Progenitor cell of endocrine pancreas (in vitro differentiated cells): ENCODE measurements around the gene DNM3. TPM values are rescaled to one million over a fixed set of nuclear protein-coding genes. Genes with fewer than 3 reads are reported as not detected.

Experiments
- DNase-seq: peaks from one replicate; pipeline ENCODE4 v3.0.0; 2021; ENCODE audit warnings: low spot score; ENCODE audit not compliant: unreplicated experiment
- H3K27ac Mint-ChIP-seq: 2 replicates; pipeline ENCODE4 v1.8.0; 2021; ENCODE audit warnings: mild to moderate bottlenecking, moderate library complexity, mixed read lengths
- H3K27me3 Mint-ChIP-seq: 2 replicates; pipeline ENCODE4 v1.8.0; 2021; ENCODE audit warnings: mixed read lengths
- H3K36me3 Mint-ChIP-seq: 2 replicates; pipeline ENCODE4 v1.8.0; 2022; ENCODE audit warnings: mixed read lengths; ENCODE audit not compliant: insufficient read depth
- H3K4me1 Mint-ChIP-seq: 2 replicates; pipeline ENCODE4 v1.8.0; 2021; ENCODE audit warnings: low read depth, mixed read lengths
- H3K4me3 Mint-ChIP-seq: 2 replicates; pipeline ENCODE4 v1.8.0; 2021; ENCODE audit warnings: low read depth, mild to moderate bottlenecking, moderate library complexity, mixed read lengths
- H3K9me3 Mint-ChIP-seq: 2 replicates; pipeline ENCODE4 v1.8.0; 2021; ENCODE audit warnings: low read depth, mixed read lengths
- total RNA-seq: library from RNA; stranded (reverse); gene quantifications from 2 replicates; pipeline ENCODE4 v1.2.1, GENCODE V29; 2021
- TF ChIP-seq, protein P1 (sequence below): fragments of 200-600 bp; sonication (generic); IDR thresholded peaks from one replicate; pipeline ENCODE4 v1.5.0; 2021; ENCODE audit warnings: antibody characterized with exemption, mild to moderate bottlenecking; ENCODE audit not compliant: unreplicated experiment

Gene DNM3
- total RNA-seq, 1 donor from 2014 or later: 0.48 TPM

GRCh38 chr1:172219966-172220365, 378.7 kb downstream of the DNM3 start:
- Mint-ChIP-seq H3K9me3 (peaks cover 5% of the 10 kb centered on the region), H3K27ac (no peak overlapping the region), H3K36me3 (no peaks in the 10 kb centered on the region), H3K4me3 (no peak overlapping the region), H3K4me1 (peaks cover 16% of the 10 kb centered on the region), H3K27me3 (no peaks in the 10 kb centered on the region)
- TF ChIP-seq, protein P1, sequence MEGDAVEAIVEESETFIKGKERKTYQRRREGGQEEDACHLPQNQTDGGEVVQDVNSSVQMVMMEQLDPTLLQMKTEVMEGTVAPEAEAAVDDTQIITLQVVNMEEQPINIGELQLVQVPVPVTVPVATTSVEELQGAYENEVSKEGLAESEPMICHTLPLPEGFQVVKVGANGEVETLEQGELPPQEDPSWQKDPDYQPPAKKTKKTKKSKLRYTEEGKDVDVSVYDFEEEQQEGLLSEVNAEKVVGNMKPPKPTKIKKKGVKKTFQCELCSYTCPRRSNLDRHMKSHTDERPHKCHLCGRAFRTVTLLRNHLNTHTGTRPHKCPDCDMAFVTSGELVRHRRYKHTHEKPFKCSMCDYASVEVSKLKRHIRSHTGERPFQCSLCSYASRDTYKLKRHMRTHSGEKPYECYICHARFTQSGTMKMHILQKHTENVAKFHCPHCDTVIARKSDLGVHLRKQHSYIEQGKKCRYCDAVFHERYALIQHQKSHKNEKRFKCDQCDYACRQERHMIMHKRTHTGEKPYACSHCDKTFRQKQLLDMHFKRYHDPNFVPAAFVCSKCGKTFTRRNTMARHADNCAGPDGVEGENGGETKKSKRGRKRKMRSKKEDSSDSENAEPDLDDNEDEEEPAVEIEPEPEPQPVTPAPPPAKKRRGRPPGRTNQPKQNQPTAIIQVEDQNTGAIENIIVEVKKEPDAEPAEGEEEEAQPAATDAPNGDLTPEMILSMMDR: no peak
- no peak for DNase-seq

GRCh38 chr1:172220376-172220775, 379.1 kb downstream of the DNM3 start:
- Mint-ChIP-seq H3K4me3 (no peak overlapping the region), H3K9me3 (peaks cover 5% of the 10 kb centered on the region), H3K36me3 (no peaks in the 10 kb centered on the region), H3K27me3 (no peaks in the 10 kb centered on the region), H3K27ac (peak overlapping the region; percentile 20), H3K4me1 (peaks cover 16% of the 10 kb centered on the region)
- no peak for DNase-seq
- TF ChIP-seq, protein P1: no peak

DNA sequence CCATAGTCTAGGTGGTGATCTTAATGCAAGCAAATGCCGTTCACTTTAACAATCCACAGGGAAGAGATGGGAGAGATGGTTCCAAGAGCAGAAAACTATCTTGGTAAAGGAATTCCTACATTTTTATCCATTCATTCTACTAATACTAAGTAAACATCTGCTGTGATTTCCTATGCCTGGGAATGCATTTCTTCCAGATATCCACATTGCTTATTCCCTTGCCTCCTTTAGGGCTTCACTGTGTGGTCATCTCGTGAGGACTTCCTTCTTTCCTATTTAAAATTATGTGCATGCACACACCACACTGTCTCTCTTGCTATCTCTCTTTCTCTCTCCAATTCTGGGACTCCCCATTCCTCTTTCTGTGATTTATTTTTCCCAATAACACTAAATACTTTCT, 380.1 kb downstream of the DNM3 start:
- no peaks in the 10 kb centered on the region for H3K27me3 Mint-ChIP-seq

DNA sequence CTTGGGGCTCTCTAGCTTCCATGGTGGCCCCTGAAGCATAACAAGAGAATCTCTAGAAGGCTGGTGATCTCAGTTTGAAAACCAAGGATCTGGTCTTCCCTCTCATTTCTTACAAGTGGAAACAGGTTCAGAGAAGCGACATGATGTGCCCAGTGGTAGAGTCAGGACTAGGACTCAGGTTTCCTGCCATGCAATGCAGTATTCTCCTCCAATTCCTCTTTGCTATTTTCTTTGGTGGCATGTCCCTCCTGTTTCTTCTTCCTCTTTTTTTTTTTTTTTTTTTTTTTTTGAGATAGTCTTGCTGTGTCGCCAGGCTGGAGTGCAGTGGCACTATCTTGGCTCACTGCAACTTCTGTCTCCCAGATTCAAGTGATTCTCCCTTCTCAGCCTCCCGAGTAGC, 383.6 kb downstream of the DNM3 start:
- no peak overlapping the region for H3K27ac Mint-ChIP-seq
- no peaks in the 10 kb centered on the region for H3K36me3 Mint-ChIP-seq
- peaks cover 6% of the 10 kb centered on the region for H3K4me1 Mint-ChIP-seq
- no peak overlapping the region for H3K4me3 Mint-ChIP-seq
- peaks cover 5% of the 10 kb centered on the region for H3K9me3 Mint-ChIP-seq
- DNase-seq: no peak
- TF ChIP-seq, protein P1: no peak
- no peaks in the 10 kb centered on the region for H3K27me3 Mint-ChIP-seq

More for the DNA sequence above, 380.1 kb downstream of the DNM3 start:
- H3K36me3 Mint-ChIP-seq: no peaks in the 10 kb centered on the region
- DNase-seq: no peak
- peaks cover 5% of the 10 kb centered on the region for H3K9me3 Mint-ChIP-seq
- no peak overlapping the region for H3K27ac Mint-ChIP-seq
- TF ChIP-seq, protein P1: no peak
- H3K4me3 Mint-ChIP-seq: no peak overlapping the region
- peaks cover 11% of the 10 kb centered on the region for H3K4me1 Mint-ChIP-seq

DNA sequence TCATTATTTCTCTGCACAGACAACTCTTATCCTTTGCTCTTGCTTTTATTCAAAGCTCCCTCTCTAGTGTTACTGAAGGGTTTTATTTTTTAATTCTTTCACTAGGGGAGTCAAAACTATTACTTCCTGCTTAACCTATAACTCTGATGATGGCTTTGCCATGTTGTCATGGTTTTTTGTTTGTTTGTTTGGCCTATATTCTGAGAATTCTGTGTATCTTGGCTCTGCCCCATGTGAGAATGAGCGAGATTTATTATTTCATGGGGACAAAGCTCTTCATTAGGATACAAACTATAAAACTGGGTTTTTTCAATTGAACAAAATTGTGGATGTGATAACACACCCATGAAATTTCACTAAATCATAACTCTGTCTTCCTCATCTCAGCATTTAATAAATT, 388.6 kb downstream of the DNM3 start:
- Mint-ChIP-seq H3K4me3 (no peak overlapping the region), H3K9me3 (peaks cover 5% of the 10 kb centered on the region), H3K36me3 (no peaks in the 10 kb centered on the region), H3K4me1 (peaks cover 1% of the 10 kb centered on the region), H3K27ac (no peak overlapping the region), H3K27me3 (no peaks in the 10 kb centered on the region)
- DNase-seq: no peak
- TF ChIP-seq, protein P1: no peak
